IPS DF 6.9 (cell line): Measurements from ENCODE around the gene DIO1.
A peak's percentile ranks its signal among the peaks of the same experiment; 100 is the strongest.

Experiments
- DNase-seq: peaks from one replicate; pipeline ENCODE4 v3.0.0-alpha.2; 2013; ENCODE audit warnings: low read depth, low spot score
- H3K27ac ChIP-seq: one replicate; pipeline ENCODE4 v1.5.1; 2013; ENCODE audit warnings: low read length, control low read depth
- H3K27me3 ChIP-seq: 2 replicates; pipeline ENCODE4 v1.6.1; 2013; ENCODE audit warnings: mild to moderate bottlenecking, low read length; ENCODE audit not compliant: control insufficient read depth, insufficient read depth
- H3K36me3 ChIP-seq: 2 replicates; pipeline ENCODE4 v1.6.1; 2013; ENCODE audit warnings: low read length; ENCODE audit not compliant: control insufficient read depth, insufficient read depth
- H3K4me1 ChIP-seq: 2 replicates; pipeline ENCODE4 v1.6.1; 2013; ENCODE audit warnings: low read length; ENCODE audit not compliant: control insufficient read depth, insufficient read depth
- H3K4me3 ChIP-seq: 2 replicates; pipeline ENCODE4 v1.5.1; 2013; ENCODE audit warnings: mild to moderate bottlenecking, low read length
- H3K9me3 ChIP-seq: 2 replicates; pipeline ENCODE4 v1.6.1; 2013; ENCODE audit warnings: low read length, inconsistent platforms; ENCODE audit not compliant: control insufficient read depth, insufficient read depth
- WGBS: extraction: QIAGEN DNeasy Blood & Tissue Kit; methylation state at CpG from one replicate; pipeline ENCODE4 v1.1.7; 2013; ENCODE audit warnings: mixed read lengths, missing lambda C conversion rate; ENCODE audit not compliant: insufficient read length, insufficient coverage; 5-methylcytosine and 5-hydroxymethylcytosine counted together

DIO1 gene

DNA sequence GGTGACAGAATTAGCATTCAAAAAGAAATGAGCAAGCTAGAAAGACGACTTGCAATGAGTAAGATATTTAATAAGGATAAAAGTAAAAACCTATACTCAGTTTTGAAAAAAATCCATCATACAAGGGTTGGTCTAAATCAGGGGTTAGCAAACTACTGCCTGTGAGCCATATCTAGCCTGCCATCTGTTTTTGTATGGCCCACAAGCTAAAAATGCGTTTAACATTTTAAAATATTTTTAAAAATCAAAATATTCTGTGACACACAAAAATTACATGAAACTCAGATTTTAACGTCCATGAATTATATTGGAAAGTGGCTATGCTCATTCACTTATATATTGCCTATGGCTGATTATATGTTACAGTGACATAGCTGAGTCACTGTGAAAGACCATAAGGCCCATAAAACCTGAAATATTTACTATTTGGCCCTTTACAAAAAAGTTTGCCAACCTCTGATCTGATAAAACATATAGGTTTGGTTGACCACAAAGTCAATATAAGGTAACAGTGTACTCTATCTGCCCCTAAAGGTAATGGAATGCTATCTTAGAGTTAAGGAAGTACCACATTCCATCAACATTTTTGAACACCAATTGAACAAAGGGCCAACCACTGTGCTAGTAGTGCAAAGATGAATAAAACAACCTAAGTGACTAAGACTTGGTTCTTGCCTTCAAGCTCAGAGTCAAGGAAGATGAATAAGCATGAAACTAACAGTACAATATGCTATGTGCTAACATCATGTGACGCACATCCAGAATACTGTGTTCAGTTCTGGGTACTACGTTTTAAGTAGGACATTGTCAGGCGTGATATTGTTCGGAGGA lies 48.4 kb downstream of the DIO1 start:
- no peak overlapping the region for H3K27ac ChIP-seq
- DNase-seq = no peak
- no peaks in the 10 kb centered on the region for H3K36me3 ChIP-seq
- WGBS = 100% methylated on average over 1 of the region's 7 CpGs
- H3K27me3 ChIP-seq = no peaks in the 10 kb centered on the region
- H3K9me3 ChIP-seq = no peaks in the 10 kb centered on the region
- H3K4me1 ChIP-seq = no peaks in the 10 kb centered on the region; the same call in 1 of the 2 replicates
- H3K4me3 ChIP-seq = no peak overlapping the region

DNA sequence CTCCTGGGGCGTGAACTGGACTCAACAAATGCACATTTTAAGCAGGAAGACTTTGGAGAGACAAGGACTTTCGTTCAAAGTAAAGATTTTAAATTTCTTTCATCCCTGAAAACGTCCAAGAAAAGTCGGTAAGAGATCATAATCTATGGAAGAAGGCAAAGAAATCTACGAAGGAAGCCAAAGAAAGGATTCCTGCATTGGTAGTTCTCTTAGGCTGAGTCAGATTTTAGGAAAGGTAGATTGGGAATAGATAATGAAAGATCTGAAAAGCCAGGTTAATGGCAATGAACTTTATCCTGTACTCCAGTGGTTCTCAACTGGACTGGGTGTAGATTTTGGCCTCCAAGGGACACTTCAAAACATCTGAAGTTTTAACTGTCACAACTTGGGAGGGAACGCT lies 49.1 kb downstream of the DIO1 start:
- WGBS = no CpG with 5 or more reads among the region's 6 CpGs
- no peaks in the 10 kb centered on the region for H3K36me3 ChIP-seq
- H3K9me3 ChIP-seq = no peaks in the 10 kb centered on the region
- no peaks in the 10 kb centered on the region; the same call in 1 of the 2 replicates for H3K4me1 ChIP-seq
- no peak overlapping the region for H3K4me3 ChIP-seq
- H3K27me3 ChIP-seq = no peaks in the 10 kb centered on the region
- no peak overlapping the region for H3K27ac ChIP-seq
- no peak for DNase-seq

DNA sequence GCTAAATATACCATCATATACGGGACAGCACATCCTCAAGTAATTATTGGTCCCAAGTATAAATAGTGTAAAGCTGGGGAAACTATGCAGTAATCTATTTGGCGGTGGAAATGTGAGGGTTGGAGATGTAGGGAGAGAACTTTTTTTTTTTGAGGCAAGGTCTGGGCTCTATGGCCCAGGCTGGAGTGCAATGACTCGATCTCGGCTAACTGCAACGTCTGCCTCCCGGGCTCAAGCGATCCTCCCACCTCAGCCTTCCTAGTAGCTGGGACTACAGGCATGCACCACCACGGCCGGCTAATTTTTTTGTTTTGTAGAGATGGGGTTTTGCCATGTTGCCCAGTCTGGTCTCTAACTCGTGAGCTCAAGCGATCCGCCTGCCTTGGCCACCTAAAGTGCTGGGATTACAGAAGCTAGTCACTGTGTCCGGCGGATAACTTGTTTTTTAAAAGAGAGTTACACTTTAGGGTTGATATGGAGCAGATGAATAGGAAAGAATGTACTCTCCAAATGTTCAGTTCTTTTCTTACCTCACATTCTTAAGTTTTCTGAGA lies 49.6 kb downstream of the DIO1 start:
- no peak for DNase-seq
- Histone ChIP-seq H3K4me1 (no peaks in the 10 kb centered on the region; the same call in 1 of the 2 replicates), H3K27me3 (no peaks in the 10 kb centered on the region), H3K36me3 (no peaks in the 10 kb centered on the region), H3K4me3 (no peak overlapping the region), H3K9me3 (no peaks in the 10 kb centered on the region), H3K27ac (no peak overlapping the region)
- WGBS = no CpG with 5 or more reads among the region's 14 CpGs

DNA sequence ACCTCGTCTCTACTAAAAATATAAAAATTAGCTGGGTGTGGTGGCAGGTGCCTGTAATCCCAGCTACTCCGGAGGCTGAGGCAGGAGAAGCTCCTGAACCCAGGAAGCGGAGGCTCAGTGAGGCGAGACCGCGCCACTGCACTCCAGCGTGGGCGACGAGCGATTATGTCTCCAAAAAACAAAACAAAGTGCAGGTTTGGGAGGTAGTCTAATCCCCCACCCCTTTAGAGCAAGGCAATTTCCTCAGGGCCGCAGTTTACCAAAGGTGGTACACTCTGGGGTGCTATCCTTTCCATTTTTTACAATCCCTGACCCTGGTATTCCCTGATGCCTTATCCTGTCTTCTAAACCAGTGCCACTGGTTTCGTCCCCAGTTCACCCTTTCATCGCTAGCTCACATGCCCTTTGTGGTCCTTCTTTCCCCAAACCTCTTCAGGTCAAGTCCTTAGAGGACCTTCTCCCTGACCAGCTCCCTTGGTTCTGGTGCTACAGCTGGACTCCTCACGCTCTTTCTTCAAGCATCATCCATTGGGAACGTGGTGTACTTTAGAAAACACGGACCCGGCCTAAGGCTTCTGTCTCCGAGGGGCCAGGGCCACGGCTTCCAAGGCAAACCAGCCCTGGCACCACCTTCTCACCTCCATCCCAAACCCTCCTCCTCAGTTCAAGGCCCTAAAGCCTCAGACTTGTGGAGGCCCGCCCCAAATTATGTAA lies 50.6 kb downstream of the DIO1 start:
- Histone ChIP-seq H3K36me3 (no peaks in the 10 kb centered on the region), H3K27ac (no peak overlapping the region), H3K27me3 (no peaks in the 10 kb centered on the region), H3K4me3 (peak overlapping the region; percentile 70; the same call in 1 of the 2 replicates), H3K4me1 (no peaks in the 10 kb centered on the region; the same call in 1 of the 2 replicates), H3K9me3 (no peaks in the 10 kb centered on the region)
- DNase-seq = no peak
- WGBS = no CpG with 5 or more reads among the region's 20 CpGs

DNA sequence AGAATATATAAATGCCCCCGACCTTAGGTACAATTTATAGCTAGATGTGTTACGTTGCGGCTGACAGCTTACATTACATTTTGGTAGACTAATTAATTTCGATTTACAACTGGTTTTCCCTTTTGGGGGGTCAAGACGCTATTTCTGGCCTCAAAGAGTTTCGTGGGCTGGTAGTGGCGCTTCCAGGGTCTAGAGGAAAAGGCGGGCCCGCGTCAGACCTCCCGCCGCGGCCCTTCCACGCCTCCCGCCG lies 51.1 kb downstream of the DIO1 start:
- no peaks in the 10 kb centered on the region; the same call in 1 of the 2 replicates for H3K4me1 ChIP-seq
- no CpG with 5 or more reads among the region's 16 CpGs for WGBS

DNA sequence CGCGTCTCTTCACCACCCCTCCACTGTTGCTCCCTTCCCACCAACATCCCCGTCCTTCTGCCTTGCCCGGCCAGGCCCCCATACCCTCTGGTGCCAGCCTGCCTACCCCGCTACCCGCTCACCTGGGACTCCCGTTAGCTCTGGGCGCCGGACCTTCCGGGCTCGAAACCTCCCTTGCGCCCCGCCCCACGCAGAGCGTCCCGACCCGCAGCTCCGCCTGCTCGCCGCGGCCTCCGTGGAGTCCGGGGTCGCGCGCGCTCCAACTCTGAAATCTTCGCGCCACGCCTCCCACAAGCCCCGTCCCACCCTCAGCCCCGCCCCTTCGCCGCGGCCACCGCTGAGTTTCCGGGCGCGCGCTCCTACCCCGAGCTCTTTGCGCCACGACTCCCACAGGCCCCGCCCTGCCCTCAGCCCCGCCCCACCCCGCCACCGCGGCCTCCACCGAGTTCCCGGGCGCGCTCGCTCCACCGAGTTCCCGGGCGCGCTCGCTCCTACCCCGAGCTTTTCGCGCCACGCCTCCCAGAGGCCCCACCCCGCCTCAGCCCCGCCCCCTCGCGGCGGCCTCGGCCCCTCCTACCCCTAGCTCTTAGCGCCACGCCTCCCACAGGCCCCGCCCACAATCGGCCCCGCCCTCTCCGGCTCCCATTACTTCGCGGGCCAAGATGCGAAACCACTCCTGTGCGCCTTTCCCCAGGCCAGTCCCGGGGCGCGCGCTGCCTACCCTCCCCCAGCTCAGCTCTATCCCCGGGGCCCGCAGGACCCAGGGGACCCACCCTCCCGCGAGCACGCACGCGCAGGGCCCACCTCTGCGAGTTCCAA lies 51.7 kb downstream of the DIO1 start, which contains the start of gene IFT25:
Gene IFT25, minus strand, starts transcription at position 267 of the 819 bp plus-strand sequence. CDS start 5,617 bp downstream, outside the sequence.
- Histone ChIP-seq H3K27me3 (no peaks in the 10 kb centered on the region), H3K9me3 (no peaks in the 10 kb centered on the region), H3K36me3 (no peaks in the 10 kb centered on the region), H3K27ac (no peak within 1 kb of the TSS), H3K4me3 (peak within 1 kb of the TSS; percentile 70), H3K4me1 (no peaks in the 10 kb centered on the region; the same call in 1 of the 2 replicates)
- no peak for DNase-seq
- no CpG with 5 or more reads among the region's 90 CpGs for WGBS

More for the DNA sequence above, 51.1 kb downstream of the DIO1 start:
- no peak for DNase-seq
- H3K9me3 ChIP-seq = no peaks in the 10 kb centered on the region
- no peak overlapping the region for H3K27ac ChIP-seq
- peak overlapping the region; percentile 70 for H3K4me3 ChIP-seq
- H3K27me3 ChIP-seq = no peaks in the 10 kb centered on the region
- H3K36me3 ChIP-seq = no peaks in the 10 kb centered on the region

DNA sequence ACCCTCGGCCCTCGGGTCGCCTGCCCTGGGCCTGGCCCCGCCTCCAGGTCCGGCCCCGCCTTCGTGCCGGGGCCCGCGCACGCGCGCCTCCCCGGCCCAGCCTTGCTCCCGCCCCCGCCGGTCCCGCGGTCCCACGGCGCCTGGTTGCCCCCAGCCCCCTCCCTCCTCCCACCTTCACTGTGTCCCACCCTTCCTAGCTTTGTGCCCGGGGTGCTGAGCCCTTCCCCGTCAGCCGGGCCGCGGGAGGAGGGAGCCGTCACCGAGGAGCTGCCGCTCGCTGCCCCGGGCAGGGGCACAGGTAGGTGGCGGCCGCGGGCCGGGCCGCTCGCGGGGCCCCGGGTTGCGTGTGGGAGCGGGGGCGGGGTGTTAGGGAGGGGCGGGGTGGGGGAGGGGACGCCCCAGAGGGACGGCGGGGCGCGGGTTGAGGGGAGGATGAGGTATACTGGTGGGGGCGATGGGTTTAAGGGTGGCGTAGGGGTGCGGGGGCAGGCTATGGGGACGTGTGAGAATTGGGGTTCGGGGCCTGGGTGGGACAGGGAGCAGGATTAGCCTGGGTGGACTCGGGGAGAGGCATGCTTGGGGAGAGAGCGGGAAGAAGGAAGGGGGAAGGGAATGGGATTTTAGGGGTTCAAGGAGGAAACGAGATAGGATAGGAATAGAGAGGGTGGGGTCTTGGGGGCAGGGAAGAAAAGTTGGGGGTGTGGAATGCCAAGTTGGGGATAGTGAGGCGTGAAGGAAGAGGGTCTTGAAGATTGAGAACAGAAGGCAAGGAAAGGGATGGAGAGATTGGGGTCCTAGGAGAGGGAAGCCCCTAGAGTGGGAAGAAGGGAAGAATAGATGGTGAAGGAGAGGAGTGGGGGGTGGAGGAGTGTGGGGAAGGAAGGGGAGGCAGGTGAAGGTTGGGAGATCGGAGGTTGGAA lies 52.5 kb downstream of the DIO1 start, which contains the start of gene LRRC42:
Gene LRRC42, plus strand, starts transcription at position 99 of the 920 bp plus-strand sequence. CDS start 5,650 bp downstream, outside the sequence.
- Histone ChIP-seq H3K4me3 (peak within 1 kb of the TSS; percentile 70), H3K27me3 (no peaks in the 10 kb centered on the region), H3K4me1 (no peaks in the 10 kb centered on the region; the same call in 1 of the 2 replicates), H3K27ac (no peak within 1 kb of the TSS), H3K36me3 (no peaks in the 10 kb centered on the region), H3K9me3 (no peaks in the 10 kb centered on the region)
- no peak for DNase-seq
- no CpG with 5 or more reads among the region's 58 CpGs for WGBS

DNA sequence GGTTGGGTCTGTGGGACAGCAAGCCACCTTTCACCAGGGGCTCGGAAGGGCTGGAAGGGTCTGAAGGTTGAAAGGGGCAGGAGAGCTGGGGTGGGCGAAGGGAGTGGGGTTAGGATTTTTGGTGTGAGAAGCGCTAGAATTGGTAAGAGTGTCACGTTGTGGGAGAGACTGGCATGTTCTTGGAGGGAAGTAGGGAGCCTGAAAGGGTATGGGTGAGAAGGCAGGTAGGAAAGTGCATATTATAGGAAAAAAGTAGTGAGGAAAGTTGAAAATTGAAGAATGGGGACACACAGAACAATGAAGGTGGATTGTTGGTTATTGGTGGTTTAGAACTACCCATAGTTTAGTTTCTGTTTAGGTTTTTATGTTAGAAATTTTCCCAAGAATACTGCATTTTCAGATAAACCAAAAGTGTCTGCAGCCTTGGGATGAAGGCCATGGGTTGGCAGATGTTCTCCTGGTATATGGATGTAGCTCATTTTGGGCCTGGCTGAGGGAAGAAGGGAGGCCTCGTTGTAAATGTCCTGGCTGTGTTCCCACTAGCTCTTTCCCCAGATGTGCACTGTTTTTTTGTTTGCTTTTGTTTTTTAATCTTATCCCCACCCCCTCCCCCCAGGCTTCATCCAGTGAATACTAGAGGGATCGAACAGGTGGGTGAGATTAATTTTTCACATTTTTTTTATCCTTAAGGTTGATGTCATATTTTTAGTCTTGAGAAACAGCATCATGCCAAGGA lies 53.4 kb downstream of the DIO1 start:
- Histone ChIP-seq H3K36me3 (no peaks in the 10 kb centered on the region), H3K9me3 (no peaks in the 10 kb centered on the region), H3K4me1 (no peaks in the 10 kb centered on the region; the same call in 1 of the 2 replicates), H3K27me3 (no peaks in the 10 kb centered on the region), H3K4me3 (peak overlapping the region; percentile 70; the same call in 1 of the 2 replicates), H3K27ac (no peak overlapping the region)
- WGBS = 100% methylated on average over 2 of the region's 6 CpGs
- DNase-seq = no peak

DNA sequence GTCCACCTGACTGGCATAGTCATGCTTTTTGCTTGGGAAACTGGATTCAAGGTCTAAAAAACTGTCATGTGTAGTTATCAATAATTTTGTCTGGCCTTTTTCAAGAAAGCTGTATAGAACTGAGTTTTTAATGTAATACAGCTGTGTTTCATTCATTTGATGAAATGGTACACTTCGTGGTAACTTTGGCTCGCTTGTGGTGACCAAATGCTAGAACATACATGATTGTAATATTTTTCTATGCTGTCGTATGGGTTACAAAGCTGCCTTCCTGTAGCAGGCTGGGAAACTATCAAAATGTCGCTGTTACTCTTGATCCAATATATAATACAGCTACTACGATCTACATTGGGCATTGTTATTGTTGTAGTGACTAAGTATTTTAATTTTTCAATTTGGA lies 54.3 kb downstream of the DIO1 start:
- no peak overlapping the region for H3K27ac ChIP-seq
- H3K9me3 ChIP-seq = no peaks in the 10 kb centered on the region
- no peak overlapping the region for H3K4me3 ChIP-seq
- no peak for DNase-seq
- WGBS = no CpG with 5 or more reads among the region's 5 CpGs
- H3K4me1 ChIP-seq = no peaks in the 10 kb centered on the region; the same call in 1 of the 2 replicates
- no peaks in the 10 kb centered on the region for H3K36me3 ChIP-seq
- no peaks in the 10 kb centered on the region for H3K27me3 ChIP-seq
